Gastroesophageal sphincter (tissue), 3 donors: ENCODE data around the gene RBM47.

ENCODE experiments used
- EP300 ChIP-seq: sonication (generic); formaldehyde crosslinking; IDR thresholded peaks from one replicate; pipeline ENCODE4 v1.6.1; 2017; ENCODE audit warnings: antibody characterized with exemption, mild to moderate bottlenecking
- POLR2A ChIP-seq, 2 donors: fragments of 450-650 bp; IDR thresholded peaks; one replicate each; pipeline ENCODE4 v1.6.1; 2017; ENCODE audit warnings: antibody characterized with exemption in 2 of 2, mild to moderate bottlenecking in 2 of 2, moderate library complexity in 1 of 2
- TF ChIP-seq, protein P1 (sequence below), 4 experiments: fragments of 200-600 bp in 2 of 4; fragments of 450-650 bp in 2 of 4; sonication (generic) in 1 of 4; IDR thresholded peaks; one replicate each; pipeline ENCODE4 v1.5.1; 2017 to 2019; ENCODE audit warnings: antibody characterized with exemption in 4 of 4, mild to moderate bottlenecking in 2 of 4, moderate library complexity in 2 of 4

- TF ChIP-seq, protein P1, sequence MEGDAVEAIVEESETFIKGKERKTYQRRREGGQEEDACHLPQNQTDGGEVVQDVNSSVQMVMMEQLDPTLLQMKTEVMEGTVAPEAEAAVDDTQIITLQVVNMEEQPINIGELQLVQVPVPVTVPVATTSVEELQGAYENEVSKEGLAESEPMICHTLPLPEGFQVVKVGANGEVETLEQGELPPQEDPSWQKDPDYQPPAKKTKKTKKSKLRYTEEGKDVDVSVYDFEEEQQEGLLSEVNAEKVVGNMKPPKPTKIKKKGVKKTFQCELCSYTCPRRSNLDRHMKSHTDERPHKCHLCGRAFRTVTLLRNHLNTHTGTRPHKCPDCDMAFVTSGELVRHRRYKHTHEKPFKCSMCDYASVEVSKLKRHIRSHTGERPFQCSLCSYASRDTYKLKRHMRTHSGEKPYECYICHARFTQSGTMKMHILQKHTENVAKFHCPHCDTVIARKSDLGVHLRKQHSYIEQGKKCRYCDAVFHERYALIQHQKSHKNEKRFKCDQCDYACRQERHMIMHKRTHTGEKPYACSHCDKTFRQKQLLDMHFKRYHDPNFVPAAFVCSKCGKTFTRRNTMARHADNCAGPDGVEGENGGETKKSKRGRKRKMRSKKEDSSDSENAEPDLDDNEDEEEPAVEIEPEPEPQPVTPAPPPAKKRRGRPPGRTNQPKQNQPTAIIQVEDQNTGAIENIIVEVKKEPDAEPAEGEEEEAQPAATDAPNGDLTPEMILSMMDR (IDR thresholded peaks at IDR 0.05) = no peak
- TF ChIP-seq POLR2A (IDR thresholded peaks at IDR 0.05) (no peak), EP300 (no peak)
Measured at GRCh38 chr4:40536032-40536431, 93.6 kb downstream of the RBM47 start.
